IPS-NIHi11 (cell line): ENCODE data around the gene DAPK1.

ENCODE experiments used
- DNase-seq: peaks from one replicate; pipeline ENCODE4 v3.0.0; 2012; ENCODE audit warnings: mixed read lengths, low spot score

The DAPK1 gene

DNA sequence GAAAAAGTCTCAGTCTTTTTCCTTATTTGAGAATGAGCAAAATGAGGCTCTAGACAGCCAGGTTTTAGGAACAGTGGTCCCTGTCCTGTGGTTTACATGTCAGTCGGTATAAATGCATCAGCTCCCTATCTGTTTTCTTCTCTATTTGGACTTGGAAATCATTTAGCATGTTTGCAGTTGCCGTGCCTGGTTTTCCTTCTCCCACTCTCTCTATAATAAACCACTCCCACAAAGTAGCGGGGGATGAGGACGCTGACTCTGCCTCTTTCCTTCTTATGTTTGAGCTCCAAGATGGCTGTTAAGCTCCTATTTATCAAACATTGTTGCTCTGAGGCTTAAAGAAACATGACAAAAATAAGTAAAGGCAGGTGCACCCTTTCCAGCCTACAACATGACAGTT, 171.1 kb downstream of the DAPK1 start:
- no peak for DNase-seq

DNA sequence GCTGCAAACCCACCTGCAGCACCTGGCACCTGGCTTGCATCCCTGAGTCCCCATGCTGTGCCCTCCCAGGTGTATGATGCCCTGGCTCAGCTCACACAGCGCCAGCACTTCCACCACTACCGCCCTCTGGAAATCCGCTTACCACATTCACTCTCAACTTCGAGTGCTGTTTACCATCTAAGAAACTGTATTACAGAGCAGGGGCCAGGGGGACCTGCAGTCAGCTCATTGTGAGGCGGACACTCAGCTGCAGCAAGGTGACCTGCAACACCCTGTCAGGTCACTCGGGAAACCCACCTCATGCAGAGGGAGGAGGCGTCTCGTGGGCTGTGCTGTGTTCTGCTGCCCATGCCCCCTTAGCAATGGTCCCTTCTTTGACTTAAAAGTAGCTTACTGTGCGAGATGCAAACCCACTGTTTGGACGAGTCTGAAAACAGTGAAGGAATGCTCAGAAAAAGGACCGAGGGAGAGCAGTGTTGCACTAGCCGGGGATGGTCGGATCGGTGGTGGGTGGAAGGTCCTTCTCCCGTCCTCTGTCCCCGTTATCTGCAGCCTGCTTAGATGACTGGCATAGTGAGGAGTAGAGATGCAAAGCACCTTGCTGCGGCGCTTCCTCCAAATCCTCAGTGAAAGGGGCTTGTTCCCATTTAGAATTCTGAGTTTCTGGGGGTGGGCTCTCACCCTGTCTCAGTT, 173.1 kb downstream of the DAPK1 start:
- DNase-seq = no peak

DNA sequence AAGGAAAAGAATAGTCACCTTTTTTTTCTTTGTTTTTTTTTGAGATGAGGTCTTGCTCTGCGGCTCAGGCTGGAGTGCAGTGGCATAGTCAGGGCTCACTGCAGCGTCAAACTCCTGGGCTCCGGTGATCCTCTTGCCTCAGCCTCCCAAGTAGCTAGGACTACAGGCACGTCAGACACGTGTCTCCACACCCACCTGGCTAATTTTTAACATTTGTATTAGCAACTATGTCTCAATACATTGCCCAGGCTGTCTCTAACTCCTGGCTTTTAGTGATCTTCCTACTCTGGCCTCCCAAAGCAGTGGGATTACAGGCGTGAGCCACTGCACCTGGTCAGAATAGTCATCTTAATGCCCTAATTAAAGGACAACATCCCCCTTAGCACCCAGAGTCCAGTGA, 173.8 kb downstream of the DAPK1 start:
- DNase-seq = no peak

DNA sequence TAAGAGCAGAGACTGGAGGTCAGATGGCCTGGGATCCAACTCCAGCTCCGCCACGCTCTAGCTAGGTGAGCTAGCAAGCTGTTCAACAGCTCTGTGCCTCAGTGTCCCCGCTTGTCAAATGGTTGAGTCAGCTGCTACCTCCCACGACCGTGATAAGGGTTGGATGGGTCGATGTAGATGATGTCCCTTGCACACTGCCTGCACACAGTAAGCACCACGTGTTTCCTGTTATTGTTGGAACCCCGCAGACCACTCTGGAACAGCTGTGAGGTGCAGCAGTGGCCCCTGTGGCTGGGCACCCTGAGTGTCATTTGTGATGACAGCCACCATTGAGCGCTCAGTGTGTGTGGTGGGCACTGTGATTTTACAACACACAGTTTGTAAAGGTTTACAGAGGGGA, 174.3 kb downstream of the DAPK1 start:
- DNase-seq = no peak

DNA sequence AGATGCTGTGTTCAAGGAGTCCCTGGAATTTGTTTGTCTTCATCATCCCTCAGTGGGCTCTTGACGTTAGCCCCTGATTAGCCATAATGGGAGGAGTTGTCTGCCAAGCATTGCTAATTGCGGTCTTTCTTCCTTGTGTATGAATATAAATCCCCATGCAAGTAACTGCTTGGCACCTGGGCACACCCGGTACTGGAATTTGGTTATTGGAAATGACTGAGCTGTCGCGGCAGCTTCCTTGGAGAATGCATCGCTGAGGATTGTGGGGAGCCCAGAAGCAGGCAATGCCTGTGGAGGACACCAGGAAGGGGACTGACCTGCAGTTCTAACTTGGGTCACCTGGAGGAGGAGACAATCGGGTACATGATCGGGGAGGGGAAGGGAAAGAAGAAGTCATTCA, 174.9 kb downstream of the DAPK1 start:
- DNase-seq = no peak

DNA sequence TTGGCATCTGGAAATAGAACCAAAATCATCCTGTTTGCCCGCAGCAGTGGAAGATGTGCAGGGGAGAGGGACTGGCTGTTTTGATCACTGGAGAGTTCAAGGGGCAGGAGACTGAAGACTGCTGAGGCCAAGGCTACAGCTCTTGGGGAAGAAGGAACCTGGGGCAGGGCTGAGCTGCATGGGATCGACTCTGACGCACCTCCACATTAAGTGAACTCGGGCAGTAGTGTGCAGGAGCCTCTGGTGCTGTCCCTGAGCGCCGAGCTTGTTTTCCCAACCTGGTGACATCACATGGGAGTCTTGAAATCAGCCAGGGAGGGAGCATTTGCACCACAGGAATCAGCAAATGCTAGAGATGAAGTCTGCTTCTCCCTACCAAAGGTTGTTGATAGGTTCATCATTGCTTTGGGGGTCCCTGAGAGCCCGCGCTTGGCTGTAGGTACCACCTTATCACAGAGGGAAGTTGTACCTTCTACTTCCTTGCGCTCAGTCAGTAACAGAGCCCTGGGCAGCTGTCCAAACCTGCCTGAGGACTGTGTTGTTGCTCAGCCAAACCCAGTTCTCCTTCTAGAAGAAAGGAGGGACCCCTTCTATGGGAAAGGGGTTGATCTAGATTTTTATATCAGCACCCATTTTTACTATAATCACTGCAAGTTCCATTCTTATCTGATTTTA, 175.9 kb downstream of the DAPK1 start:
- no peak for DNase-seq

DNA sequence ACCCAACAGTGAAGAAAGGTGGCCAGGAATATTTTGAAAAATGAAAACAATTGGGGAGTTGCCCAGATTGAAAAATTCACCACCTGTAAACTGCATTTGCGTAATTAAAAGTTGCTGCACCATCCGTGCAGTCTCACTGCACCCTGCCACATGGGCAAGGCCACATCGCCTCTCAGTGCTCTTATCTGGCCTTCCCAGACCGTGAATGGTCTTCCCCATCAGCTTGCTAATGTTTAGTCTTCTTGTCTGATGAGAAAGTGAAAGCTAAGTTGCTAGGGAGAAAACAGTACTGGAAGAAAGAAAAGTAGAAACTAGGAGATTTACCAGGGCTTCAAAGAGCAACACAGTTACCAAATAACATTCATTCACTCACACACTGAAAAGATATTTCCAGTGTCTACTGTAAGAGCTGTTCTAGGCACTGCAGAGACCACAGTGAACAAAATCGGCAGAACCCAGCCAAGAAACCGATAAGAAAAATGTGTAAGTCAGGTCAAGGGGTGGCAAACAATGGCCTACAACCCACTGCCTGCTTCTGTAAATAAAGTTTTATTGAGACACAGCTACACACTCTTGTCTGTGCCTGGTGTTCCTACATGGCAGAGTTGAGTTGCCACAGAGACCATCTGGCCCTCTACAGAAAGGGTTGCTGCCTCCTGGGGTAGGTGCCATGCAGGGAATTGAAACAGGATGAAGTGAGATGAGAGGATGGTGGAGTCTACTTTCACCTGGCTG, 177.1 kb downstream of the DAPK1 start:
- DNase-seq = no peak

DNA sequence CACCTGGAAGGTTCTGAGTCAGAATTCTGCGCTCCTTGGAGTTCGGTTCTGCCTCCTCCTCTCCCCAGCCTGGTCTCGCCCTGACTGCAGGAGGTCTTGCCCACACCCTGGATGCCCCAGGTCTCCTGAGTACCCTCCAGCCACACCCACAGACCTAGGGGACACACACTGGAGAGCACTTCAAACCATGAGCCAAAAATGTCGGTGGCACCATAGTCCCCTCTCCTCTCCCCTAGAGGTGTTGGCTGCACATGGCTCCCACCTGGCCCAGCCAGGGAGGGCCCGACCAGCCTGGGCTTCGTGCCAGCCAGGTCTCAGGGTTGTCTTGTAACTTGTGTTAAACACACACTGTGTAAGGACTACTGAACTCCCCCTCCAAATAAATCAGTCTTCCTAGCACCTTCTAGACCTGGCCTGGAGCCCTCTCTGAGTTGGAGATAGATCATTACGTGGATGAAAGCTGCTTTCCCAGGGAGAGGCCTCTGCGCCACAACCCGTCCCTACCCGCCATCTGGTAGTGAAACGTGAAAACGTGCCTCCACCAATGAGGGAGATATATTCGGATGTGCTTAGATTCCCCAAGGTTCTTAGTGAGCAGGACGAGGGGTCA, 178.3 kb downstream of the DAPK1 start:
- no peak for DNase-seq

DNA sequence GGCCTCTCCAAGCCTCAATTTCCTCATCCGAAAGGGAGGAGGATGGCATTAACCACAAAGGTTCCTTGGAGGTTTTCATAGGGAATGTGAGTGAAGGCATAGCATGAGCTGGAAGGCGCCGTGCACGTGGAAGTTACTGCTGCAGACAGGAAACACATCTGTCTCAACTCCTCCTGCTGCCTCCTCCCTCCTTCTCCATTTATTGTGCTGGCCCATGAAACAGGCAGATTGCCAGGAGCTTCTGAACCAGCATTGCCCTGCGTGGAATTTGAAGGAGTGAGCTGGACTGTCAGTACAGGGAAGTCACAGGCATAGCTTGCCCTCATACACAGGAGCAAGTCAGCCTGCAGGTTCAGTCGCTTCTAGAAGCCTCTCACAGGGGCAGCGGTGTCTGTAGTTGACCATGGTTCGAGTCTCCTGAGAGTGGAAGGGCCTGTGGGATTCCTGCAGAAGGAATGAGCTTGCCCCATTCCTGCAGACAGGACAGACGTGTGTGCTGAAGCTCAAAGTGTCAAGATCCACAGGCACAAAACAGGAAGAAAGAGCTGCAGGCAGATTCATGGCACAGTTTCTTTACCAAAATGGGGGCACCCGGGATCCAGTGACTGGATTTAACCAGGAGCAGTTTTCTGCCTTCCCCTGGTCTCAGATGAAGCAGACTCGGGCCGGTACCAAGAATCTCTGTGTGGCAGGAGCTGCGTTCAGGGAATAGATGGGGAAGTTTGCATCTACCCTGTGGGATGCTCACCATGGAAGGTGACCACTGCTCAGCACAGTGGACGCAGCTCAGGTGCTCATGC, 179.5 kb downstream of the DAPK1 start:
- no peak for DNase-seq

DNA sequence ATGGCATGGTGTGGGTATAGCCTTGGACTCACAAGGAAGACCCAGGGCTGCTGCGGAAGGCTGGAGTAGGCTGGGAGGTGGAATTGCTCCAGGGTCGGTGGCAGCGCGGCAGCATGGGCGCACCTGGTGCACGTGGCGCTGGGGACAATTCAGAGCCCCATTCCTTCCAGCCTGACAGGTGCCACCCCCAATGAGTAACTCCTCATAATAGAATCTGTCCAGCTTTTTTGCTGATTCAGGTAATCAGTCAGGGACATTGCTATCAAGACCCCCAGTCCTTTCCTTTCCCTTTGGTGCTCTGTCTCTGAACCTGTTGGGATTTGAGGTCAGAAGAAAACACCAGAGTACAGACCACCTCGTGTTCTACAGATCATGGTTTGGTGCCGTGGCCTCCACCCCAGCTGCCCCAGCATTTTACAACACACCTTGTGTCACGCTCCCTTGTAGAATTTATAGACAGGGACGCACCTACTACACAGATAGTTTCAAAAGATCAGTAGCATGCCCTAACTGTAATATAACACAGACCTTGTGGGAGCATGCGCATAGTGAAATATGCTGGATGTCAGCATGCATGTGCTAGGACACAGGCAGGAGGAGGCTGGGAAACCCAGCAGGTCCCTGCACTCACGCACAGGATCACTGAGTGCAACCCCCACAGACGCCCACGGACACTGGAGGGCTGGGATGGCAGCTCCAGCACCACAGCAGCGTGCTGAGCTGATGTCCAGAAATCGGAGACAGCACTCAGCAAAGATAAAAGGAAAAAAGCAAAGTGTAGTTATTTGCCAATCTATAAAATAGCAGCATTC, 180.3 kb downstream of the DAPK1 start:
- DNase-seq = no peak

DNA sequence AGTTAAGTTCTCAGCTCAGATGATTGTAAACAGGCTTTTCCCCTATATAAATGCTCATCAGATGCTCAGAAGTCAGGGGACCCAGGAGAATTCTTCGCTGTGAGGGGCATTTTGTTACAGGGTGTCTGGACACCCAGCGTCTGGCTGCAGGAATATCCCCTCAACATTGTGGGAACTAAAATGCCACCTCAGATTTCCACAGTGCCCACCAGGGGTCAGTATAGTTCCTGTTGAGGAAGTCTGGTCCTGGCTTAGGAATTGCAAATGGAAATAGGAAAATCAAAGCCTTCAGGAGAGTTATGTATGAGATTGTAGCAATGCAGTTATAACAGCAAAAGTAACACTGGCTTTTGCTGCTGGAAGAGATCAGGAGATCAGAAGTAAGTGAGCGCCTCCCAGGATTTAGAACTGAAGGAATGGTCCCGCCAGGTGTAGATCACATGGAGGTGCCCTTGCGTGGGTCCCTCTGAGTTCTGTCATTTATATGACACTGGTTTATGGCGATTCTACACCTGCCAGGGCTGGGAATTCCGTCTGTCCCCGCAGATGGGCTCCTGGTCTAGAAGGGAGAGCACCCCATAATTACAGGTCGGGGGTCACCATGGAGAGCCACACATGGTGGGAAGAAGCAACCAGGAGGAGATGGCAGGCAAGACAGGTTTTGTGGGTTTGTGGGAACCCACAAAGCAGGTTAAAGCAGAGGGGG, 181.1 kb downstream of the DAPK1 start:
- DNase-seq = peak; percentile 86

DNA sequence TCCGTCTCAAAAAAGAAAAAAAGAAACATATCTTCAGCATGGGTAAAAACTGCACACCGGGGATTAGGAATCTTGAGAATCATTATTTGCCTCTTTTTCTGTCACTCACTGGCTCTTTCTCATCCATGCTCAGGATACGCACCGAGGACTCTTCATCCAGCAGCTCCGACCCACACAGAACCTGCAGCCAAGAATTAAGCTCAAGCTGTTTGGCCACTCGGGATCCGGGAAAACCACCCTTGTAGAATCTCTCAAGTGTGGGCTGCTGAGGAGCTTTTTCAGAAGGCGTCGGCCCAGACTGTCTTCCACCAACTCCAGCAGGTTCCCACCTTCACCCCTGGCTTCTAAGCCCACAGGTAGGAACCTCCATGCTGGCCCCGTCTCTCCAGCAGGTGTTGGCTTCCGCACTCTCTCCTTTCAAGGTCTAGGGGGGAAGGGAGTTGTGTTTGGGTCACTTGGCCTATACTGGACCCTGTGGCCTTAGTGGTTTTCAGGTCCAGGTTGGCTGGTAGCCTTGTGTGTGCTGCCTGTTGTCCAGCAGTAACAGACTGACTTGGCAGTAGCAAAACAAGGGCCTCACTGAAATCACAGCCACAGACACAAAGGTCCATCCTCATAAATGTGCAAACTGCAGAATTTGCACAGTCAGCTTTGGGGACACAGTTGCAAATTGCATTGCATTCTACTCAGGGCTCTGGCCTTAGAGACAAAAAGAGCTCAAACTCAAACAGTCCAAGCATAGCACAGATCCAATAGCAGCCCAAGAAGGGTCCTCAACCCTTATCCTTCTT, 183.8 kb downstream of the DAPK1 start:
- DNase-seq = no peak

DNA sequence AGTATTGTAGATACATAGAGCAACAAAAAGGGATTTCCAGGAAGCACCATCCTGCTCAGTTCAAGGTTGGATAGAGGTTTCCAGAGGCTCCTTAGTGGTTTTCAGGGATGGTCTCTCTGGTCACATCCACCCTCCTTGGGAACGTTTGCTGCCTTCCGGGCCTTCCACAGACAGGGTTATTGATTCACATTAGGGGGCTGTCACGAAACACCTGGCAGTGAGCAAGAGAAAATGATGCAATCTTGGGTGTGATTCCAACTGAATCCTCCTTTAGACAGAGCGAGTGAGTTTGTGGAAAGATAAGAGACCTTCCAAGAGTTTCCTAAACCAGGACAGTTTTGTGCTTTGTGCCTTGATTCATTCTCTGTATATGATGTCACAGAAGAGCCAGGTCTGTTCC, 184.4 kb downstream of the DAPK1 start:
- DNase-seq = no peak

DNA sequence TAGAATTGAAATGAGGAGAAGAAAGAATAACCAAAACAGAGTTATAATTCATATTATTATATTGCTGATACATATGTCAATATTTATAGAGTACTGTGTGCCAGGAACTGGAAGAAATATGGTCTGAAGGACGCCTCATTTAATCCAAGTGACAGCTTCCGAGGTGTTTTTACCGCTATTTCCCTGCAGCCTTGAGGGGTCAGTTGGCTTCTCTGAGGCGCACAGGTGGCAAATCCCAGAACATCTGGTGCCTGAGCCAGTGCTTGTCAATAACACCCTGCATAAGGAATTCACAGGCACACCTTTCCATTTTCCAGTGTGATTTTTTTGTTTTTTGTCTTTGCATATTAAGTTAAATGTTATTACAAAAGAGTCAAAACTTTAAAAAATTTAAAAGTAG, 185.0 kb downstream of the DAPK1 start:
- DNase-seq = no peak

DNA sequence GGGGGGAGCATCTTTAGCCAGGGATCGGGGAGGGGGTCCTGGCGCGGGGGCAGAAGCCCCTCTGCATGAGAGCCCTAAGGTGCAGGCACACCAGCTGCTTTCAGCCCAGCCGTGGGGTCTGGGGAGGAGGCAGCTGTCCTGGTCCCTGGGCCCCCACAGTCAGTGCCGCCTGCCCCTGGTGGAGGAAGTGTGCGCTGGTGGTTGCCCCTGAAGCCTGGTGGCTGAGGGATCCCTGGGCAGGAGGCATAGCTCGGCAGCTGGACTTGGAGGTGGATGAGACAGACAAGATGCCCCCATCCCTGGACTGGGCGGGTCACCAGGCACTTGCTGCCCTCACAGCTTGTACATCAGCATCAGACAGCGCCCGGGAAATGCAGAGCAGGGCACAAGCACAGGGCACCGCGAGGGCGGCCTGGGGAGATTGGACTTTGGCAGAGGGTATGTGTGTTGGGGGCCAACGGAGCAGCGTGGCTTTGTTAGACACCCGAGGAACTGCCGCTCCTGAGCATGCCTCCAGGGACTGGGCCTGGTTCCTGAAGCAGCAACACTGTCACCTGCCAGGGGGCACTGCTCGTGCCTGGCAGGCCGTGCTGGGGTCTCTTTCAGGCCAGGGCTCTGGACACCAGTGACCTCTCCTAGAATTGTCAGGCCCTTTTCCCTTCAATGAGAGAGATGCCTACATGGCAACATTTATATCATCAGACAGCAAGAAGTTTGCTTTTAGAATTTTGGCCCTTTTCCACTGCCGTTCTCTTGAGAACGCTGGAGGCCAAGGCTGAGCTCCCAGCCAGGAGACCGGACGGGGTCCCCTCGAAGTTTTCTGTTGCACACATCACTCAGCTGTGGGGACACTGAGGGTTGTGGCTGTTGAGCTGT, 186.3 kb downstream of the DAPK1 start:
- DNase-seq = no peak

DNA sequence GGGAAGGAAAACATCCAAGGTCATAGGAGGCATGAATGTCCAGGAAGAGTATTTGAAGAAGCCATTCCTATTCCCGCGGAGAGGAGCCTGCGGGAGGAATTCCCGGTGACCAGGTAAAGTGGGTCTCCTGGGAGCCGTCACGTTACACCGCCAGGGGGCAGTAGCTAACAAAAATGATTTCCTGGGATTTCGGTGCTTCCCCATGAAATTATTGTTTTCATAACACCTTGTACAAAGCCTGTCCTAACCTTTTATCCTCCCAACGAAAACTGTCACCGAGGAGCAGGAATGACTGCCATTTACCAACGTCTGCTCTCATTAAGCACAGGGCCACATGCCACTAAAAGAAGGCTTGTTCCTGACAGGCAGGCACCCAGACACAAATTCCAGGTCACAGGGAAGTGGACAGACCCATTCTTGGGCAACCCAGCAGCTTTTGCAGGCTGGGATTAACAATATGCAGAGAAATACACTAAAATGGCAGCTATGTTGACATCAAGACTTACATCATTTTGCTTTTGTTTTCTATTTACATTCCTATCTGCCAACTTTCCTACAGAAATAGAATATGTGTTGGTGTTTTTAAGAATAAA, 187.1 kb downstream of the DAPK1 start:
- DNase-seq = peak; percentile 82

DNA sequence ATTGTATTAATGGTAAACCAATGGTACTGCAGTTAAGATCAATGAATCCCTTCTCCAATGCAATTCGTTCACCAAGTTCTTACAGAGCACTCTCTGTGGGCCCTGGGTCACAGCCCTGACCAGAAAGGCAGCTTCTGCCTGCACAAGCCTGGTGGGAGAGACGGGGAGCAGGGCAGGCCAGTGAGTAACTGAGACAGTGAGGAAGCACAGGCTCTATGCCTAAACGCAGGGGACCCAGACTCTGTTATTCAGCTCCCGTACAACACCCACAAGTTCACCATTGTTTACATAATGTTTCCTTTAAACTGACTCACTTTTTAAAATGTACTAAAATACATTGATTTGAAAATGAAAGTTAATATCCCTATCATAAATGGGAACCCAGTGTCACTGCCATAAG, 187.8 kb downstream of the DAPK1 start:
- no peak for DNase-seq

DNA sequence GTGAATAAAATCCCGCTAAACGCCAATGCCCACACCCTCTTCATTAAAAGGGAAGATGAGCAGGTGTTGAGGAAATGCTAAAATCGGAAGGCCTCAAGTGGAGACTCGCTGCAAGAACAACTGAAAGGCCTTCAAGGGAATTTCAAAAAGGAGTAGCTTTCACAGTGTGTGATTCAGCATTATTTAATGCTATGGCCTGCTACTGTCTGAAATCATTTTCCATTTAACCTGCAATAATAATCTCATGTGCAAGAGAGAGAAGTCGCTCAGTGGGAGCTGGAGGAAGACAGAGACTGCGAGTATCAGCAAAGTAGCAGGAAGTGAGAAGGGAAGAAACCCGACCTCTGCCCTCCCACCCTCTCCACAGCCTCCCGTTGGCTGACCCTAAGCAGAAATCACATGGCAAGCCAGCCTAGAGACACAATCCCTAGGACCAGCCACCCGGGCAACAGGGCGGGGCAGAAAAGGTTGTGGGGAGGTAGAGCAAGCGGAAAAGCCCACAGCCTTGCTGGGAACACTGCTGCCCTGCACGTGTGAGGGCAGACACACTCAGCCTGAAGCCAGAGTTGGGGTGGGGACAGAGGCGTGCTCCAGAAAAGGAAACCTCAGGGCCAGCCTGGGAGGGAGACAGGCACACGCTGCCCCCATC, 188.3 kb downstream of the DAPK1 start:
- no peak for DNase-seq
